HG03139 (cell line): ENCODE data around the gene WNT3.
"Not testable (repeated sequence)": the region's sequence is repeated elsewhere in the genome, so short reads cannot be mapped to it uniquely, and the experiment has no call there.

Experiments
- ATAC-seq: cut with Tn5 transposase; IDR thresholded peaks from one replicate; pipeline ENCODE4 v1.9.1; 2021; ENCODE audit not compliant: unreplicated experiment

The WNT3 gene

DNA sequence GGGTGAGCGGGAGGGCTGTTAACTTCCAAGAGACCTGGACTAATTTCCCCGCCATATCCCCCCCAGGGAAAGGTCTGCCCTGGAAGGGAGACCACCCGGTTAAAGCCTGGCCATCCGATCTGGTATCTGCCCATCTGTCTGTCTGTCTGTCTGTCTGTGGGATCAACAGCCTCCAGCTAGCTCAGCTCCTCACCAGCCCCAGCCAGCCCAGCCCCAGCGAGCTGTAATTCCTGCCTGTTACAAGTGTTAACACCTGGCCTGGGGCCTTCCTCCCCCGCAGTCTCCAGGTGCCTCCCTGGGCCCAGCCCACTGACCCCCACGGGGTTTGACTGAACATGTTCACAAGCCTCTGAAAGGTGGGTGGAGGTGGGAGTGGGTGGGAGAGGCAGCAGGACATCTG is 4.0 kb downstream of the WNT3 start:
- ATAC-seq = no peak

DNA sequence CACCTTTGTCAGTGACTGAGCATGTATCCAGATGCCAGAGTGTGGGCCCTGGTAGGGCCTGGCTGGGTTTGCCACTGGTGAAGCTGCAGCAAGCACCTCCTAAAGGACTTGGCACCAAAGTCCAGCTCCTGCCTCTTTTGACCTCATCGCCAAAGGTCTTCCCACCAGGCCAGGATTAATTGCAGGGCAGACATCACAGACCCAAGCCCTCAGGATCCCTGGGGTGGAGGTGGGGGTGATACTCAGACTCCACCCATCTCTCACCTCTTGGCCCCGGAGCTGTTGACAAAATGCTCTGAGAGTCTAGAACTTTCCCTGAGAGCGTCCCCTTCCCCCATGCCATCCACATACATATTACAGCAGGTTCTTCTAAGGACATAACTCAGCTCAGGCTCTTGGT is 4.6 kb downstream of the WNT3 start:
- ATAC-seq = no peak

- ATAC-seq = no peak
Measured at GRCh38 chr17:46812624-46813318, 5.7 kb downstream of the WNT3 start.

DNA sequence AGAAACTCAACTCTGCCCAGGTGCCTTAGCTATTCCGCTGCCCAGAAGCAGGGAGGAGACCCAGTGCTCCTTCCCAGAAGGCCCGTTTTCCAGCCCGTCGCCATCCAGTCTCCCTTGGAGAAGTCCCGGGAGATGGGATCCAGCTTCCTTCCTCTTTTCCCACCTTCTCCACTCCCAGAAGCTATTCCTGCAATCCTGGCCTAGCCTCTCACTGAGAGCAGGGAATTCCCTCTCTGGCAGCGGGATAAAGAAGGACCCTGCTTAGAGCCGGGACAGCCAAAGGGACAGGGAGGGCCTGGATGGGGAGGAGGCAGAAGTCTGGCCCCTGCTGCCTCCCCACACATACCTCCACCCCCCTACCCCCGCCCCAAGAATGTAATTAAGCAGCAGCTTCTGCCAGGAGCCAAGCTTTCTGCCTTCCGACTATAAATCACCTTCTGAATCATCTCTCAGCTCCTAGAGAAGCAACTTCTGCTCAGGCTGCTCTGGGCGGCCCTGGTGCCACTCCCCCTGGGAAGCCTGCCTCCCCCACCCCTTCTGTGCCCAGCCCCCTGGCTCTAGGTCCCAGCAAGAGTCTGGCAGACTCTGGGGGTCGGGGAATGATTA is 6.4 kb downstream of the WNT3 start:
- no peak for ATAC-seq

- no peak for ATAC-seq
Measured at GRCh38 chr17:46810837-46811236, 7.7 kb downstream of the WNT3 start.

DNA sequence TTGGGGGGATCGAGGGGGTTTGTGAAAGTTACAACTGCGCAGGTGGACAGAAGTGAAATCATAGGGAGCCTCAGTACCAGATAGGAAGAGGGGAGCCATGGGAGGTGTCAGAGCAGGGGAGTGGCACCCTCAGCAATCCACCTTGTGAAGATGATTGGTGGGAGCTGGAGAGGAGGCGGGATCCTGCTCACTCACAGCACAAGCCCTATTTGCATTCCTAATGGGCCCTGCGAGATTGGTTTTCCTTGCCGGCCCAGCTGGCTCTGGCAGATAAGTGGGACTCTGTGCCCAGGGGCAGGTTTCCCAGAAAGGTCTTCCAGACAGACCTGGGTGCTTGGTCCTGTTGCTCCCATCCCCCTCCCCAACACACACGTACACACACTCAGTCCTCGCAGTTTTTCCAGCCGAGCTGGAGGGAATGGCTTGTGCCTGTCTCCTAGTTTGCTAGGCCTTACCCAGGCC is 9.4 kb downstream of the WNT3 start:
- ATAC-seq = no peak

DNA sequence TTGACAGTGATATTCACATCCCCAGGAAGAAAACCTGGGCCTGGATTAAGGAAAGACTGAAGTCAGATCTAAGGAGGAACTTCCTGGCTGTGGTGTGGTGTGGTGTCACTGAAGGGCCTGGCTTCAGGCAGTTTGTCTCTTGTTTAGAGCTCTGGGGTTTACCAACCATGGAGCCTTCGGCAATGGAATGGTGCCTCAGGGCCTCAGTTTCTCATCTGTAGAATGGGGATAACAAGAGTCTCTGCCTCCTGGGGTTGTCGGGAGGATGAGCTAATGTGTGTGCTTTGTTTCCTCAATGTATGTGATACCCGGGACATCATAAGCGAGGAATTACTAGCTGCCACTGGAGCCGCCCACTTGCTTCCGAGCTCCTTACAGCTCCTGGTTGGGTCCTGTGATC is 12.7 kb downstream of the WNT3 start:
- no peak for ATAC-seq

- ATAC-seq = no peak
Measured at GRCh38 chr17:46803544-46803943, 14.9 kb downstream of the WNT3 start.

DNA sequence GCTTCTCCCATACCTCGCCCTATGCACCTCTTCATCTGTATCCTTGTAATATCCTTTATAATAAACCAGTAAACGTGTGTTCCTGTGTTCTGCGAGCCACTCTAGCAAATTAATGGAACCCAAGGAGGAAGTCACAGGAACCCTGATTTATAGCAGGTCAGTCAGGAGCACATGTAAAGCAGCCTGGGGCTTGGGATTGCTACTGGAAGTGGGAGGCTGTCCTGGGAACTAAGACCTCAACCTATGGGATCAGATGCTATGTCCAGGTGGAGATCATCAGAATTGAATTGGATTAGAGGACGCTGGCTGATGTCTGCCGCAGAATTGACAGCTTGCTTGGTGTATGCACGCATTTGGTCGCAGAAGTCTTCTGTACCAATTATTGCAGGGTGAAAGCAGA is 15.7 kb downstream of the WNT3 start:
- ATAC-seq = no peak

DNA sequence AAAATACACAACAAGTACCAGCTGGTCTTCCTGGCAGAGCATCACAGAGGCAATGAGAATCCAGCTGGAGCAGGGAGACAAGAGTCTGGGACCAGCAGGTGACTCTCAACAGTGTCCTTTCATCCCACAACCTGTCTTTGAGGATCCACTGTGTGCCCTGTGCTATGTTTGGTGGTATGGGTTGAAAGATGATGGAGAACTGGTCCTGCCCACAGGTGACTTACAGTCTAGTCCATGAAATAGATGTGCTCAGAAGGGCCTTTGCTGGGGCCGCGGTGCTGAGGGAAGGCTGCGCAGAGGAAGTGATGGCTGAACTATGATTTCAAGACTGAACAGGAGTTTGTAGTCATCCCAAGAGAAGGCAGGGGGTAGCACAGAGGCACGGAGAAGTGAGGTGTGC is 17.9 kb downstream of the WNT3 start:
- ATAC-seq = no peak

DNA sequence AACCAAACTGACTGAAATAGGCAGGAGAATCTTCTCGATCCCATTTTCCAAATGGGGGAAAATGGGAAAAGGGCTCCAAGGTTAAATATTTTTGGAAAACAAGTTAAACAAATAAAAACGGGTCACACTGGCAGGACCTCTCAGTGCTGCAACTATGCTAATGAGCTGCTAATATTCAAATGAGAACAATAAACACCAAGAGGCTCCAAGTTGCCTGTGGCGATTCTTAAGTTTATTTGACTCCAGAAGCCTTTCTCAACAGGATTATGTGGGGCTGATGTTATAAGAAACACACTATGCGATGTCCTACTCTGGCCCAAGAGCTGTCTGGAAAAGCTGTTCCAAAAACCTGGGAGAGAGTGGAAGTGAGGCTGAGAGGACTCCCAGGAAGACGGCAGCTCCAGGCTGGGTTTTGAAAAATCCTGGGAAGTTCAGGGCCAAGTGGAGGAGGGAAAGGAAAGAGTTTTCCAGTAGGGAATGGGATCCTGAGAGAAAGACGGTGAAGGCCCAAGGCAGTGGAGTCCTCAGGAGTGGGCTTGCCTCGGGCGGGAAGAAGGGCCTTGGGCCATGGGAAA is 21.4 kb downstream of the WNT3 start:
- ATAC-seq = no peak

DNA sequence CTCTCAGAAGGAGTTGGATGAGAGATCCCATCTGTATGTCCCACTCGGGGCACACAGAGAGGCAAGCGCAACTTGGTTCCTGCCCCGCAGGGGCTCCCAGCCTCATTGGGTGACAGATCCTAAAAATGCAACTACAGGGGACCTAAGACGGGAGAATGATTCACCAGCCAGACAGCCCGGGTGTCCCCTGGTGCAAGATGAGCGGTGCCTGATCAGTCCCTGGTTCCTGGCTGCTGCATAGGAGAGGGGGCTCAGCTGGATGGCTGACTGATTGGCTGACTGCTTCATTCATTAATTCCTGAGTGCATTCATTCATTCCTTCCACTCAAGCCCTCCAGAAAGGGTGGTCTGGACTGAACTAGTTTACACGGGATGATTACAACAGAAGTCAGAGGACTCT is 22.0 kb downstream of the WNT3 start:
- ATAC-seq = no peak

DNA sequence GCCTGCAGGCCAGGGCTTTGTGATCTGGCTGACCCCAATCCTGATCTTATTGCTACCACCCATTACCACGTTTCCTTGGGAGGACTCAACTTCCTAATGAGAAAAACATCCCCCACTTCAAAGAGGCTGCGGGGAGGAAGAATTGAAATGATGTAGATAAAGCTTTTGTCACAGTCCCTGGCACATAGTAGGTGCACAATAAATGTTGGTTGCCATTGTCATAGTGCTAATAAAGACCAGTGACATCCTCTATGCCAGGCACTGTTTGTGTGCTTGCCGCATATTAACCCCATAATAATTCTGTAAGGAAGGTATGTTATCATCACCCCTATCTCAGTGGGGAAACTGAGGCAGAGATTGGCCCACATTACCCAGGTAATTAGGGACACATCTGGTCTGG is 22.4 kb downstream of the WNT3 start:
- no peak for ATAC-seq

- no peak for ATAC-seq
Measured at GRCh38 chr17:46795379-46795952, 23.0 kb downstream of the WNT3 start.

DNA sequence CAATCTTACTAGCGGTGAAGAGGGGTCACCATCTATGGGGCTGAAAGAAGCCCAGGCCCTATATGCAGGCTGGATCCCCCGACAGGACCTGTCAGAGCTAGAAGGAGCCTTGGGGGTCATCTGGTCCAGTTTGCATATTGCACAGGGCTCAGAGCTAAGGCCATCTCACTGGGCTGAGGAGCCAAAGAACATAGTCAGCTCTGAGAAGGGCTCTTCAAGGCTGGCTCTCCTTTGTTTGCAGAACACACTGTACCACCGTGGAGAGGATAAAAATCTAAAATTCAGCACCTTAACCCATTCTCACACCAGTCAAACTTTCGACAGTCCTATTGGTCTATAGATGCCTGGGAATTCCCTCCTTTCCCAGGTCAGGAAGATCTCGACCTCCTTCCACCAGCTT is 24.2 kb downstream of the WNT3 start:
- no peak for ATAC-seq

DNA sequence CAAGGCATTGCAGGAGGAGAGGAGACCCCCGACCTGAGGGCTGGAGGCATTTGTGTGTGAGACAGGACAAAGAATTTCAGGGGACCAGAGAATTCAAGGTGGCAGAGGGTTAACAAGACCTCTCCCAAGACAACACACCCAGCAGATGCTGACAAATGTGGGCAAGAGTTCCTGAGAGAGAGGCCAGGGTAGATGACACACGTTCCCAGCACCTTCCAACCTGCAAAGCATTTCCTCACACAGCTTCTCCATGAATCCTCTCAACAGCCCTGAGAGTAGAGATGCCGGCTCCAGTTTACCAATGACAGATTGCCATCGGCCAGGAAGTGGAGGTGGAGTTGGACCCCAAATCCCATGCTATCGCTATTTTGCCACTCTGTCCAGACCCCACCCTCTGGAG is 25.0 kb downstream of the WNT3 start:
- ATAC-seq = no peak

GRCh38 chr17:46793023-46793422 is 25.5 kb downstream of the WNT3 start:
- ATAC-seq = not testable (repeated sequence)

DNA sequence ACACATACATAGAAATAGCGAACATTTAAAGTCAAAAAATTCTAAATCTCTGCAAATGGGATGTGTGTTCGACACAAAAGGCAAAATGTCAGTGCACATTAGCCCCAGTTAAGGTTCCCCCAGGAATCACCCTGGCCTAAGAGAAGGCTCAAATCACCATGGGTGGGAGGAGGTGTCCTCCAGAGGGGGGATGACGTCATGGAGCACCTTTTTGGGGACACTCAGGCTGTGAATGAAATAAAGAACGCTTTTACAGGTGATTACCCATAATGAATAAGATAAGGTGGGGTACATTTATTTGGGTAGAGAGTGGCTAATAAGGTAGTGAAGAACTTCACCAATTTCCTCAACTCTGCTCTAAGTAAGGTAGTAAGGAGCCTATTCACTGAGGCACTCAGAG is 26.4 kb downstream of the WNT3 start:
- ATAC-seq = no peak

- ATAC-seq = no peak
Measured at GRCh38 chr17:46791531-46791930, 27.0 kb downstream of the WNT3 start.

DNA sequence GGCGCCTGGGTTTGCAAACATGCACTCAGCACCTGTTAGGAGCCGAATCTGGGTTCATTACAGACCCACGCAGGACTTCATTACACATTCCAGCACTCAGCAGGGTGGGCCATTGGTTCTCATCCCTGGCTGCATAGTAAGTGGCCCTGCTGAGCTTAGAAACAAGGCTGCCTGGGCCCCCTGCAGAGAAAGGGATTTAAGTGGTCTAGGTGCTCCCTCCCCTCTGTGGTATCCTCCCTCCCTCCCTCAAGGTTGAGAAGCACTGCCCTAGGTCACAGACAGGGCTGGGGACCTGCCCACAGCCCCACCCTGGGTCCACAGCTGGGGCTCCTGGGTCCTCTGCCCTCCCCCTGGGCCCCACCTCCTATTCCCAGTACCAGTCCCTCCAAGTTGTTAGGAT is 28.3 kb downstream of the WNT3 start:
- no peak for ATAC-seq

GRCh38 chr17:46789610-46790009 is 28.9 kb downstream of the WNT3 start:
- ATAC-seq = no peak

- ATAC-seq = no peak
Measured at GRCh38 chr17:46788796-46789195, 29.7 kb downstream of the WNT3 start.
